Measurements from ENCODE around the gene CD8A. TPM values are rescaled to one million over a fixed set of nuclear protein-coding genes. Genes with fewer than 3 reads are reported as not detected.

CD8A gene
- polyA plus RNA-seq, 1 donor: 0.10 TPM

Other genes starting within 250 kb of the CD8A start
- 129 TPM for gene CHMP3, start 227.5 kb downstream of the CD8A start, polyA plus RNA-seq (ENCODE audit: insufficient read length)
- 32.8 TPM for gene RNF103, start 167.0 kb downstream of the CD8A start, polyA plus RNA-seq (ENCODE audit: insufficient read length)
- 36.6 TPM for gene RMND5A, start 70.6 kb downstream of the CD8A start, polyA plus RNA-seq (ENCODE audit: insufficient read length)
- gene CD8B, start 71.0 kb upstream of the CD8A start, polyA plus RNA-seq (ENCODE audit: insufficient read length): 0.28 TPM
- 0.94 TPM for gene RGPD1, start 151.2 kb upstream of the CD8A start, polyA plus RNA-seq (ENCODE audit: insufficient read length)
- gene PLGLB1, start 230.9 kb upstream of the CD8A start, polyA plus RNA-seq (ENCODE audit: insufficient read length): 3.5 TPM

Measured in hindlimb muscle (tissue), 1 donor.